Measurements from ENCODE around the gene RPLP1.

RPLP1 gene

GRCh38 chr15:69452692-69453521 is at the start of gene RPLP1:
Gene RPLP1, plus strand, starts transcription at chr15:69452818. Its CDS starts 131 bp downstream, at chr15:69452949.
- peak; percentile 97 for DNase-seq (ENCODE audit: low read depth)

- no peak for DNase-seq (ENCODE audit: low read depth)
These were observed 49.0 kb upstream of the RPLP1 start for GRCh38 chr15:69403594-69403993.

- no peak for DNase-seq (ENCODE audit: low read depth)
These were observed 47.5 kb upstream of the RPLP1 start for GRCh38 chr15:69405110-69405509.

GRCh38 chr15:69407719-69408400 is 44.8 kb upstream of the RPLP1 start:
- no peak for DNase-seq (ENCODE audit: low read depth)

GRCh38 chr15:69408841-69409240 is 43.8 kb upstream of the RPLP1 start:
- no peak for DNase-seq (ENCODE audit: low read depth)

GRCh38 chr15:69410248-69410874 is 42.3 kb upstream of the RPLP1 start:
- DNase-seq (ENCODE audit: low read depth): no peak

- DNase-seq (ENCODE audit: low read depth): no peak
These were observed 40.3 kb upstream of the RPLP1 start for GRCh38 chr15:69412274-69412673.

GRCh38 chr15:69412701-69413100 is 39.9 kb upstream of the RPLP1 start:
- DNase-seq (ENCODE audit: low read depth): no peak

- DNase-seq (ENCODE audit: low read depth): peak; percentile 75
These were observed 38.6 kb upstream of the RPLP1 start, which contains the start of gene KIF23 for GRCh38 chr15:69413822-69414700. Gene KIF23, plus strand, starts transcription at chr15:69414349. Its CDS starts 117 bp downstream, at chr15:69414466.

GRCh38 chr15:69414701-69415167 is 37.9 kb upstream of the RPLP1 start:
- DNase-seq (ENCODE audit: low read depth): peak; percentile 27

- no peak for DNase-seq (ENCODE audit: low read depth)
These were observed 37.2 kb upstream of the RPLP1 start for GRCh38 chr15:69415381-69415780.

- no peak for DNase-seq (ENCODE audit: low read depth)
These were observed 35.0 kb upstream of the RPLP1 start for GRCh38 chr15:69417581-69417980.

GRCh38 chr15:69421498-69421897 is 31.1 kb upstream of the RPLP1 start:
- DNase-seq (ENCODE audit: low read depth): no peak

GRCh38 chr15:69422336-69422895 is 30.2 kb upstream of the RPLP1 start:
- DNase-seq (ENCODE audit: low read depth): no peak

GRCh38 chr15:69424001-69424400 is 28.6 kb upstream of the RPLP1 start:
- no peak for DNase-seq (ENCODE audit: low read depth)

- no peak for DNase-seq (ENCODE audit: low read depth)
These were observed 27.7 kb upstream of the RPLP1 start for GRCh38 chr15:69424748-69425413.

GRCh38 chr15:69433831-69434230 is 18.8 kb upstream of the RPLP1 start:
- DNase-seq (ENCODE audit: low read depth): no peak

GRCh38 chr15:69434238-69434637 is 18.4 kb upstream of the RPLP1 start:
- no peak for DNase-seq (ENCODE audit: low read depth)

- no peak for DNase-seq (ENCODE audit: low read depth)
These were observed 17.9 kb upstream of the RPLP1 start for GRCh38 chr15:69434679-69435078.

- no peak for DNase-seq (ENCODE audit: low read depth)
These were observed 16.6 kb upstream of the RPLP1 start for GRCh38 chr15:69435985-69436384.

GRCh38 chr15:69436951-69437350 is 15.7 kb upstream of the RPLP1 start:
- DNase-seq (ENCODE audit: low read depth): no peak

All from CMK (cell line).